HG02759 (cell line): Measurements from ENCODE around the gene ILRUN.
"Not testable (repeated sequence)": the region's sequence is repeated elsewhere in the genome, so short reads cannot be mapped to it uniquely, and the experiment has no call there.

Experiments used
- ATAC-seq: cut with Tn5 transposase; IDR thresholded peaks from one replicate; pipeline ENCODE4 v1.9.1; 2021; ENCODE audit warnings: mild to moderate bottlenecking, moderate library complexity; ENCODE audit not compliant: unreplicated experiment

ILRUN gene

GRCh38 chr6:34697904-34698559, 1.5 kb upstream of the ILRUN start:
- no peak for ATAC-seq

- ATAC-seq = no peak
These were observed 923 bp upstream of the ILRUN start for GRCh38 chr6:34697544-34697836.

- ATAC-seq = peak; percentile 25
These were observed 303 bp downstream of the ILRUN start for GRCh38 chr6:34696189-34696738.

GRCh38 chr6:34695729-34696188, 808 bp downstream of the ILRUN start:
- ATAC-seq = no peak

- ATAC-seq = no peak
These were observed 4.3 kb downstream of the ILRUN start for GRCh38 chr6:34692280-34692679.

- no peak for ATAC-seq
These were observed 6.8 kb downstream of the ILRUN start for GRCh38 chr6:34689742-34690141.

- no peak for ATAC-seq
These were observed 7.6 kb downstream of the ILRUN start for GRCh38 chr6:34688956-34689355.

GRCh38 chr6:34684919-34685318, 11.6 kb downstream of the ILRUN start:
- ATAC-seq = no peak

GRCh38 chr6:34684364-34684763, 12.2 kb downstream of the ILRUN start:
- no peak for ATAC-seq

- ATAC-seq = peak; percentile 59
These were observed 15.6 kb downstream of the ILRUN start for GRCh38 chr6:34680802-34681515.

- not testable (repeated sequence) for ATAC-seq
These were observed 16.3 kb downstream of the ILRUN start for GRCh38 chr6:34680313-34680712.

GRCh38 chr6:34679552-34680253, 16.9 kb downstream of the ILRUN start:
- ATAC-seq = no peak

GRCh38 chr6:34676140-34676539, 20.4 kb downstream of the ILRUN start:
- no peak for ATAC-seq

GRCh38 chr6:34674930-34675329, 21.6 kb downstream of the ILRUN start:
- peak; percentile 43 for ATAC-seq

- no peak for ATAC-seq
These were observed 22.3 kb downstream of the ILRUN start for GRCh38 chr6:34674268-34674639.

- no peak for ATAC-seq
These were observed 23.5 kb downstream of the ILRUN start for GRCh38 chr6:34673064-34673463.

GRCh38 chr6:34672657-34673043, 23.9 kb downstream of the ILRUN start:
- ATAC-seq = no peak

- ATAC-seq = peak; percentile 82
These were observed 24.5 kb downstream of the ILRUN start for GRCh38 chr6:34671801-34672656.

- no peak for ATAC-seq
These were observed 25.2 kb downstream of the ILRUN start for GRCh38 chr6:34671367-34671766.

GRCh38 chr6:34668799-34669198, 27.8 kb downstream of the ILRUN start:
- not testable (repeated sequence) for ATAC-seq
